HepG2 (cell line): ENCODE results near the gene FGD4. TPM values are rescaled to one million over a fixed set of nuclear protein-coding genes. Genes with fewer than 3 reads are reported as not detected.

Experiments used
- ARHGAP35 ChIP-seq: sonication (generic); formaldehyde crosslinking; IDR thresholded peaks from 2 replicates; pipeline ENCODE4 v1.9.0; 2022; ENCODE audit warnings: mild to moderate bottlenecking, inconsistent platforms, moderate library complexity, missing genetic modification reagents, borderline replicate concordance
- DNMT1 ChIP-seq: sonication (generic); formaldehyde crosslinking; IDR thresholded peaks from 2 replicates; pipeline ENCODE4 v1.5.1; 2020; ENCODE audit warnings: mild to moderate bottlenecking, missing genetic modification reagents
- ETV5 ChIP-seq: IDR thresholded peaks from 2 replicates; pipeline ENCODE4 v1.6.1; 2018; ENCODE audit warnings: missing biosample characterization, missing genetic modification reagents, inconsistent platforms, borderline replicate concordance
- KLF12 ChIP-seq: sonication (generic); formaldehyde crosslinking; IDR thresholded peaks from 2 replicates; pipeline ENCODE4 v1.4.0; 2020; ENCODE audit warnings: missing genetic modification reagents, borderline replicate concordance
- NFE2L2 ChIP-seq: fragments of 150-350 bp; IDR thresholded peaks from 2 replicates; pipeline ENCODE4 v1.6.1; 2014; ENCODE audit warnings: low read length
- SOX13 ChIP-seq, 3 experiments: fragments of 450-650 bp in 1 of 3; sonication (generic) in 1 of 3; formaldehyde crosslinking in 1 of 3; IDR thresholded peaks in 2 of 3; conservative IDR thresholded peaks in 1 of 3; 2 replicates each; pipeline versions ENCODE4 v1.5.0 to v1.6.1; 2016 to 2020; ENCODE audit warnings: antibody characterized with exemption in 1 of 3, mild to moderate bottlenecking in 1 of 3, missing compliant biosample characterization in 1 of 3, missing genetic modification reagents in 1 of 3, moderate library complexity in 1 of 3
- SOX5 ChIP-seq: IDR thresholded peaks from 2 replicates; pipeline ENCODE4 v1.6.1; 2016; ENCODE audit warnings: borderline replicate concordance
- ZZZ3 ChIP-seq: sonication (generic); formaldehyde crosslinking; IDR thresholded peaks from 2 replicates; pipeline ENCODE4 v1.4.0; 2020; ENCODE audit warnings: missing genetic modification reagents, mild to moderate bottlenecking, borderline replicate concordance
- polyA plus RNA-seq, 8 experiments: library from polyadenylated mRNA; depleted of rRNA in 3 of 8; stranded (reverse) in 7 of 8; unstranded in 1 of 8; fragments of >200 nt; fragmentation: Illumina TruSeq in 4 of 8; extraction: Trizol in 4 of 8; gene quantifications; 2 replicates each; pipeline versions ENCODE4 v1.2.1 to v1.2.3, GENCODE V29; 2011 to 2016; ENCODE audit warnings: low read depth in 4 of 8, missing spikeins in 1 of 8, mixed read lengths in 1 of 8; ENCODE audit not compliant: insufficient read depth in 1 of 8
- total RNA-seq, 5 experiments: library from RNA; depleted of rRNA; stranded (reverse); fragments of >200 nt; fragmentation: Illumina TruSeq; extraction: Trizol; gene quantifications; 2 replicates each; pipeline ENCODE4 v1.2.3, GENCODE V29; 2016; ENCODE audit warnings: low read depth in 1 of 5
- TF ChIP-seq, protein P1 (sequence below), 2 experiments: sonication (generic) in 1 of 2; formaldehyde crosslinking in 1 of 2; IDR thresholded peaks; 2 replicates each; pipeline versions ENCODE4 v1.4.0 to v1.6.1; 2016 to 2020; ENCODE audit warnings: borderline replicate concordance in 1 of 2, low read depth in 1 of 2, mild to moderate bottlenecking in 1 of 2, missing genetic modification reagents in 1 of 2
- TF ChIP-seq, protein P2 (sequence below): sonication (generic); formaldehyde crosslinking; conservative IDR thresholded peaks from 2 replicates; pipeline ENCODE4 v1.4.0; 2020; ENCODE audit warnings: mild to moderate bottlenecking, missing genetic modification reagents, moderate library complexity

Gene FGD4
- total and polyA plus RNA-seq, 2 of the 13 experiments (the other 11 are each of a cell fraction or from before 2014, with no cell fraction given), result 4.6 to 6.6 TPM

DNA sequence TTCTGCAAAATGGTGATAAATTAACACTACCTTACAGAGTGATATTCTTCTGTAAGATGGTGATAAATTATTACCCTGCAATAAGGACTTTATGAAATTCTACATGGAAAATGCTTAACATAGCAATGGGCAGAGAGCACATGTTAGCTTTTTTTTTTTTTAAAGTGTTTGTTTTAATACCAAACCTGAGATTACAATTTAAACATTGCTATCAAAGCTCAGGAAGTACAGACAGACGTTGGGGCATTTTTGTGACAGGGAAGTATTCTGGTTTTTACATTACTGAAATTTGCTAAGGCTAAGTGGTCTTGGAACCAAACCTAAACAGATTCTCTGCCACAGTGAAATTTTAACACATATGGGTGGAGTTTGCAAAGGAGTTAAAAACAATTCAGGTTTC is 133.1 kb downstream of the FGD4 start (continued):
- TF ChIP-seq, protein P1, sequence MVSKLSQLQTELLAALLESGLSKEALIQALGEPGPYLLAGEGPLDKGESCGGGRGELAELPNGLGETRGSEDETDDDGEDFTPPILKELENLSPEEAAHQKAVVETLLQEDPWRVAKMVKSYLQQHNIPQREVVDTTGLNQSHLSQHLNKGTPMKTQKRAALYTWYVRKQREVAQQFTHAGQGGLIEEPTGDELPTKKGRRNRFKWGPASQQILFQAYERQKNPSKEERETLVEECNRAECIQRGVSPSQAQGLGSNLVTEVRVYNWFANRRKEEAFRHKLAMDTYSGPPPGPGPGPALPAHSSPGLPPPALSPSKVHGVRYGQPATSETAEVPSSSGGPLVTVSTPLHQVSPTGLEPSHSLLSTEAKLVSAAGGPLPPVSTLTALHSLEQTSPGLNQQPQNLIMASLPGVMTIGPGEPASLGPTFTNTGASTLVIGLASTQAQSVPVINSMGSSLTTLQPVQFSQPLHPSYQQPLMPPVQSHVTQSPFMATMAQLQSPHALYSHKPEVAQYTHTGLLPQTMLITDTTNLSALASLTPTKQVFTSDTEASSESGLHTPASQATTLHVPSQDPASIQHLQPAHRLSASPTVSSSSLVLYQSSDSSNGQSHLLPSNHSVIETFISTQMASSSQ (IDR thresholded peaks at IDR 0.05; ENCODE audit: low read depth), result 0 out of 2 replicates have a peak, but pooled peaks have one; percentile 52
- TF ChIP-seq, protein P1 (CRISPR knock-in tag; IDR thresholded peaks at IDR 0.05; ENCODE audit: borderline replicate concordance), result no peak
- no peak for TF ChIP-seq ZZZ3
- TF ChIP-seq SOX5 (CRISPR knock-in tag), result peak; percentile 35; the same call in 1 of the 2 replicates
- TF ChIP-seq SOX13 (IDR thresholded peaks at IDR 0.05), result no peak
- TF ChIP-seq SOX13 (CRISPR knock-in tag; conservative IDR thresholded peaks at IDR 0.05 in 1 of 2, IDR thresholded peaks at IDR 0.05 in 1 of 2), result peak in 1 of 2 experiments; percentile 10; a peak in 1 of 4 replicates
- TF ChIP-seq KLF12 (CRISPR knock-in tag), result no peak
- TF ChIP-seq ARHGAP35 (CRISPR knock-in tag), result no peak
- TF ChIP-seq ETV5 (CRISPR knock-in tag), result peak; percentile 18; the same call in 1 of the 2 replicates
- TF ChIP-seq, protein P2, sequence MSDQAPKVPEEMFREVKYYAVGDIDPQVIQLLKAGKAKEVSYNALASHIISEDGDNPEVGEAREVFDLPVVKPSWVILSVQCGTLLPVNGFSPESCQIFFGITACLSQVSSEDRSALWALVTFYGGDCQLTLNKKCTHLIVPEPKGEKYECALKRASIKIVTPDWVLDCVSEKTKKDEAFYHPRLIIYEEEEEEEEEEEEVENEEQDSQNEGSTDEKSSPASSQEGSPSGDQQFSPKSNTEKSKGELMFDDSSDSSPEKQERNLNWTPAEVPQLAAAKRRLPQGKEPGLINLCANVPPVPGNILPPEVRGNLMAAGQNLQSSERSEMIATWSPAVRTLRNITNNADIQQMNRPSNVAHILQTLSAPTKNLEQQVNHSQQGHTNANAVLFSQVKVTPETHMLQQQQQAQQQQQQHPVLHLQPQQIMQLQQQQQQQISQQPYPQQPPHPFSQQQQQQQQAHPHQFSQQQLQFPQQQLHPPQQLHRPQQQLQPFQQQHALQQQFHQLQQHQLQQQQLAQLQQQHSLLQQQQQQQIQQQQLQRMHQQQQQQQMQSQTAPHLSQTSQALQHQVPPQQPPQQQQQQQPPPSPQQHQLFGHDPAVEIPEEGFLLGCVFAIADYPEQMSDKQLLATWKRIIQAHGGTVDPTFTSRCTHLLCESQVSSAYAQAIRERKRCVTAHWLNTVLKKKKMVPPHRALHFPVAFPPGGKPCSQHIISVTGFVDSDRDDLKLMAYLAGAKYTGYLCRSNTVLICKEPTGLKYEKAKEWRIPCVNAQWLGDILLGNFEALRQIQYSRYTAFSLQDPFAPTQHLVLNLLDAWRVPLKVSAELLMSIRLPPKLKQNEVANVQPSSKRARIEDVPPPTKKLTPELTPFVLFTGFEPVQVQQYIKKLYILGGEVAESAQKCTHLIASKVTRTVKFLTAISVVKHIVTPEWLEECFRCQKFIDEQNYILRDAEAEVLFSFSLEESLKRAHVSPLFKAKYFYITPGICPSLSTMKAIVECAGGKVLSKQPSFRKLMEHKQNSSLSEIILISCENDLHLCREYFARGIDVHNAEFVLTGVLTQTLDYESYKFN, result peak; percentile 74
- no peak for TF ChIP-seq NFE2L2
- TF ChIP-seq DNMT1, result no peak
